GM13976 (cell line): Measurements from ENCODE around the gene MED16.
A peak's percentile ranks its signal among the peaks of the same experiment; 100 is the strongest.

Experiments used
- DNase-seq: peaks from one replicate; pipeline ENCODE4 v3.0.0; 2012; ENCODE audit warnings: low spot score
- in situ Hi-C: fragments of 300-500 bp; cut with MboI; formaldehyde crosslinking; loops from one replicate; pipeline ENCODE4 v1.12.0; 2022; ENCODE audit warnings: low sequenced_read_pairs, mixed read lengths, inconsistent platforms; ENCODE audit not compliant: unreplicated experiment
- TF ChIP-seq, protein P1 (sequence below): IDR thresholded peaks from 2 replicates; pipeline ENCODE4 v1.5.1; 2012; ENCODE audit warnings: borderline replicate concordance, mild to moderate bottlenecking; ENCODE audit not compliant: insufficient read depth; ENCODE audit errors: extremely low read depth, missing control alignments, control extremely low read depth

Gene MED16

DNA sequence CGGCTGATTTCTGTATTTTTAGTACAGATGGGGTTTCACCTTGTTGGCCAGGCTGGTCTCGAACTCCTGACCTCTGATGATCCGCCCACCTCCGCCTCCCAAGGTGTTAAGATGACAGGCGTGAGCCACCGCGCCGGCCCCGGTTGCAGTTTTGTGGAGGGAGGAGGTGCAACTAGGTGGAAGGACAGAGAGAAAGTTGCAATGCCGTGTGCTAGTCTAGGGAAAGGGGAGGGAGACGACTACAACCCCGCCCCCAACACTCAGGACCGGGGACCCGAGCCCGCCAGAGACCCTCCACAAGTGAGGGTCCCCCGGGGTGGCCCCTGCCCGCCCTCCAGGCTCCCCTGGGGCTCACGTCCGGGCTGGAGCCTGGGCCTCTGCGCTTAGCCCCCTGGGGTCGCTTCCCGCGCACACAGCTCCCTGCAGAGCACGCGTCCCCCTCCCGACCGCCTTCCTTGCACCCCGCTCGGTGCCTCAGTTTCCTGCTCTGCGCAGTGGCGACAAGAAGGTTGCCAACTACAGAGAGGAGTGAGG is 31.6 kb upstream of the MED16 start:
- in situ Hi-C loops, result loop anchor here (5.0 kb wide), 1 partner anchor 63 kb away; no protein-coding TSS in a partner anchor
- no peak for DNase-seq
- TF ChIP-seq, protein P1, sequence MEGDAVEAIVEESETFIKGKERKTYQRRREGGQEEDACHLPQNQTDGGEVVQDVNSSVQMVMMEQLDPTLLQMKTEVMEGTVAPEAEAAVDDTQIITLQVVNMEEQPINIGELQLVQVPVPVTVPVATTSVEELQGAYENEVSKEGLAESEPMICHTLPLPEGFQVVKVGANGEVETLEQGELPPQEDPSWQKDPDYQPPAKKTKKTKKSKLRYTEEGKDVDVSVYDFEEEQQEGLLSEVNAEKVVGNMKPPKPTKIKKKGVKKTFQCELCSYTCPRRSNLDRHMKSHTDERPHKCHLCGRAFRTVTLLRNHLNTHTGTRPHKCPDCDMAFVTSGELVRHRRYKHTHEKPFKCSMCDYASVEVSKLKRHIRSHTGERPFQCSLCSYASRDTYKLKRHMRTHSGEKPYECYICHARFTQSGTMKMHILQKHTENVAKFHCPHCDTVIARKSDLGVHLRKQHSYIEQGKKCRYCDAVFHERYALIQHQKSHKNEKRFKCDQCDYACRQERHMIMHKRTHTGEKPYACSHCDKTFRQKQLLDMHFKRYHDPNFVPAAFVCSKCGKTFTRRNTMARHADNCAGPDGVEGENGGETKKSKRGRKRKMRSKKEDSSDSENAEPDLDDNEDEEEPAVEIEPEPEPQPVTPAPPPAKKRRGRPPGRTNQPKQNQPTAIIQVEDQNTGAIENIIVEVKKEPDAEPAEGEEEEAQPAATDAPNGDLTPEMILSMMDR, result no peak

DNA sequence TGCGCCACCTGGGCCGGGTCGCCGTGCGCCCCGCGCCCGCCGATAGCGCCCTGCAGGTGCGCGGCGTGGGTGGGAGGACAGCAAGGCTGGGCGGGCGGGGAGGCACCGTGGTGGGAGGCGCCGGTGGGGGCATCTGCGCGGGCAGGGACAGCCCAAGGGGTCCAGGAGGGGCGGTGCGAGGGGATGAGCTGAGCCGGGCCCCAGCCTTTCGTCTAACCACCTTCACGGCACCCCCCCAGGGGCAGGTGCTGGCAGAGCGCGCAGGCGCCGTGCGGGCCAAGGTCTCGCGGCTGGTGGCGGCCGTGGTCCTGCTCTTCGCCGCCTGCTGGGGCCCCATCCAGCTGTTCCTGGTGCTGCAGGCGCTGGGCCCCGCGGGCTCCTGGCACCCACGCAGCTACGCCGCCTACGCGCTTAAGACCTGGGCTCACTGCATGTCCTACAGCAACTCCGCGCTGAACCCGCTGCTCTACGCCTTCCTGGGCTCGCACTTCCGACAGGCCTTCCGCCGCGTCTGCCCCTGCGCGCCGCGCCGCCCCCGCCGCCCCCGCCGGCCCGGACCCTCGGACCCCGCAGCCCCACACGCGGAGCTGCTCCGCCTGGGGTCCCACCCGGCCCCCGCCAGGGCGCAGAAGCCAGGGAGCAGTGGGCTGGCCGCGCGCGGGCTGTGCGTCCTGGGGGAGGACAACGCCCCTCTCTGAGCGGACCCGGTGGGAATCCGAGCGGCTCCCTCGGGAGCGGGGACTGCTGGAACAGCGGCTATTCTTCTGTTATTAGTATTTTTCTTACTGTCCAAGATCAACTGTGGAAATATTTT is 27.3 kb upstream of the MED16 start:
- in situ Hi-C loops, result loop anchor here (5.0 kb wide), 1 partner anchor 67 kb away; no protein-coding TSS in a partner anchor
- TF ChIP-seq, protein P1, result no peak
- peak; percentile 77 for DNase-seq

DNA sequence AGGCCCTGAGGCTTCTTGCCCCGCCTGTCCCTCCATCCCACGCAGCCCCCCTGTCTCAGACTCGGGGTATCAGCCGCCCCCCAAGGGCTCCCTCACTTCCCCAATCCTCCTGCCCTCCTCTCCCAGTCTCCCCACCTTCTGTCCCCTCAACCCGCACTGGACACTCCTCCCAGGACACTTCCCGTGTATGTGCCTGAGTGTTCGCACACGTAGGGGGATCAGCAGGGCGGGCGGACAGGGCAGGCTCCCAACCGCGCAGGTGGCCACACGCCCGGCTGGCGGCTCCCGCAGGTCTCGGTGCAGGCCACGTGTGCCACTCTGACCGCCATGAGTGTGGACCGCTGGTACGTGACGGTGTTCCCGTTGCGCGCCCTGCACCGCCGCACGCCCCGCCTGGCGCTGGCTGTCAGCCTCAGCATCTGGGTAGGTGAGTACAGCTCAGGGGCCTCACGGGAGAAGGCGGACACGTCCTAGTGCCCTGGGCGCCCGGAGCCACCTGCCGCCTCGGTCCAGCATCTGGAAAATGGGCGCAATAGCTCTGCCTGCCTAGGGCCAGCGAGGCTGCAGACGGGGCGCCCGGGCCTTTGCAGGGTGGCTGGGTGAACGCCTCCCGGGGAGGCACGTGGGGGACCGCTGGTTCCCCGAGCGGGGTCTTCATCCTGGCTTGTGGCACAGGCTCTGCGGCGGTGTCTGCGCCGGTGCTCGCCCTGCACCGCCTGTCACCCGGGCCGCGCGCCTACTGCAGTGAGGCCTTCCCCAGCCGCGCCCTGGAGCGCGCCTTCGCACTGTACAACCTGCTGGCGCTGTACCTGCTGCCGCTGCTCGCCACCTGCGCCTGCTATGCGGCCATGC is 26.4 kb upstream of the MED16 start:
- no peak for DNase-seq
- in situ Hi-C loops, result loop anchor here (5.0 to 10.0 kb wide), 2 partner anchors 55 to 68 kb away; no protein-coding TSS in a partner anchor

DNA sequence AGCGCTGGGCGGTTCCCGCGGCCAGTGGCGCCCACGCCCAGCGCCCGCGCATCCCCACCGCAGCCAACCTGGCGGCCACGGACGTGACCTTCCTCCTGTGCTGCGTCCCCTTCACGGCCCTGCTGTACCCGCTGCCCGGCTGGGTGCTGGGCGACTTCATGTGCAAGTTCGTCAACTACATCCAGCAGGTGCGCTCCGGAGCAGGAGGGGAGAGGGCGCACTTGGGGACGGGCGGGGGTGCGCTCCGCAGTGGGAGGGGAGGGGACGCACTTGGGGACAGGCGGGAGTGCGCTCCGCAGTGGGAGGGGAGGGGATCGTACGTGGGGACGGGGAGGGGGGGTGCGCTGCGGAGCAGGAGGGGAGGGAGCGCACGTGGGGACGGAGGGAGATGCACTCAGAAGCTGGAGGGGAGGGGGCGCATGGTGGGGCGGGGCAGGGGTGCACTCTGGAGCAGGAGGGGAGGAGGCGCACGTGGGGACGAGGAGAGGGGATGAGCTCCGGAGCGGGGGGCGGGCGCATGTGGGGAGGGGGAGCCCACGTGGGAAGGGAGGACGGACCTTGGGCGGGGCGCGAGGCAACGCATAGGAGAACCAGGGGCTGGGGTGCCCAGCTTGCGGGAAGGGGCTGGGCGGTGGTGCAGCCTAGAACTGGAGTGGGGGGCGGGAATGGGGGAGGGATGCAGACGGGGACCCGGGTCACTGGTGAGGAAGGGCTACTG is 25.7 kb upstream of the MED16 start:
- TF ChIP-seq, protein P1, result no peak
- no peak for DNase-seq
- in situ Hi-C loops, result loop anchor here (10.0 kb wide), 1 partner anchor 54 kb away; no protein-coding TSS in a partner anchor

More for the DNA sequence above, 26.4 kb upstream of the MED16 start:
- TF ChIP-seq, protein P1, result no peak

DNA sequence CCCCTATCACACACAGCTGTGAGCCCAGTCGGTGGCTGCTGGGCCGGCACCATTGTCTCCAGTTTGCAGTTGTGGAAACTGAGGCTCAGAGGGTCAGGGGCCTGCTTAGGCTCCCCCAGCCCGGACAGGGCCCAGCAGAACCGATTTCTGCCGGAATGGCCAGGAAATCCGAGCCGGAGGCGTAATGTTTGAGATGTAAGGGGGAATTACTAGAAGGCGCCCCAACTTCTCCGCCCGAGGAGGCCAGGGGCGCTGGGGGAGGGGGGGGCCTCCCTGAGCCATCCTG is 25.1 kb upstream of the MED16 start:
- TF ChIP-seq, protein P1, result no peak
- in situ Hi-C loops, result loop anchor here (10.0 kb wide), 1 partner anchor 53 kb away; no protein-coding TSS in a partner anchor
- DNase-seq, result no peak

DNA sequence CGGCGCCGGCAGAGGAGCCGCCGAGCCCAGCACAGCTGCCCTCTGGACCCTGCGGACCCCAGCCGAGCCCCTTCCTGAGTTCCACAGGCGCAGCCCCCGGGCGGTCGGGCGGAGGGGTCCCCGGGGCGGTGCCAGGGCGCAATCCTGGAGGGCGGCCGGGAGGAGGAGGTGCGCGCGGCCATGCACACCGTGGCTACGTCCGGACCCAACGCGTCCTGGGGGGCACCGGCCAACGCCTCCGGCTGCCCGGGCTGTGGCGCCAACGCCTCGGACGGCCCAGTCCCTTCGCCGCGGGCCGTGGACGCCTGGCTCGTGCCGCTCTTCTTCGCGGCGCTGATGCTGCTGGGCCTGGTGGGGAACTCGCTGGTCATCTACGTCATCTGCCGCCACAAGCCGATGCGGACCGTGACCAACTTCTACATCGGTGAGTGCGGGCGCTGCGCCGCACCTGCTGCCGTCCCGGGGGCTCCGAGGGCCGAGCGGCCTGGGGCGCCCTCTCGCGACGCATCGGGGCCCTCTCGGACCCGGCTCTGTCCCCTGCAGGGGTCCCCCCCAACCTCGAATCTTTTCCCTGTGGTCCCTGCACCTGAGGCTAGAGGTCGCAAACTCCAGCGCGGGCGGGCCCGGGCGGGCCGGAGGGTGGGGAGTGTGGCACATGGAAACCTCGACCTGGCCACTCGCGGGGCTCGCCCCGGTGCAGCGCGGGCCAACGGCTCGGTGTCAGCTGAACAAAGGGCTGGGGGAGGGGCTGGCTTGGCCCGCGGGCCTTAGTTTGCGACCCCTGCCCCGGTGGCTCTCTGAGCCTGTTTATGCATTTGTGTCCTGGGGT is 24.6 kb upstream of the MED16 start, which contains the start of gene KISS1R:
Gene KISS1R (plus strand): TSS at position 11 of the 829 bp plus-strand sequence. CDS start 170 bp downstream, at position 181.
- peak; percentile 77 for DNase-seq
- in situ Hi-C loops, result loop anchor here (10.0 kb wide), 1 partner anchor 53 kb away; no protein-coding TSS in a partner anchor
- TF ChIP-seq, protein P1, result peak; percentile 83
